ENCODE results near the gene POLL. TPM values are rescaled to one million over a fixed set of nuclear protein-coding genes. Genes with fewer than 3 reads are reported as not detected.
"Not testable (repeated sequence)": the region's sequence is repeated elsewhere in the genome, so short reads cannot be mapped to it uniquely, and the experiment has no call there.

Gene POLL
- 30.4 TPM for total RNA-seq
- long read RNA-seq, partial matches to known transcripts, result 3 of 29 reads
- long read RNA-seq, other reads (novel, unspliced or antisense), result 16 of 29 reads

DNA sequence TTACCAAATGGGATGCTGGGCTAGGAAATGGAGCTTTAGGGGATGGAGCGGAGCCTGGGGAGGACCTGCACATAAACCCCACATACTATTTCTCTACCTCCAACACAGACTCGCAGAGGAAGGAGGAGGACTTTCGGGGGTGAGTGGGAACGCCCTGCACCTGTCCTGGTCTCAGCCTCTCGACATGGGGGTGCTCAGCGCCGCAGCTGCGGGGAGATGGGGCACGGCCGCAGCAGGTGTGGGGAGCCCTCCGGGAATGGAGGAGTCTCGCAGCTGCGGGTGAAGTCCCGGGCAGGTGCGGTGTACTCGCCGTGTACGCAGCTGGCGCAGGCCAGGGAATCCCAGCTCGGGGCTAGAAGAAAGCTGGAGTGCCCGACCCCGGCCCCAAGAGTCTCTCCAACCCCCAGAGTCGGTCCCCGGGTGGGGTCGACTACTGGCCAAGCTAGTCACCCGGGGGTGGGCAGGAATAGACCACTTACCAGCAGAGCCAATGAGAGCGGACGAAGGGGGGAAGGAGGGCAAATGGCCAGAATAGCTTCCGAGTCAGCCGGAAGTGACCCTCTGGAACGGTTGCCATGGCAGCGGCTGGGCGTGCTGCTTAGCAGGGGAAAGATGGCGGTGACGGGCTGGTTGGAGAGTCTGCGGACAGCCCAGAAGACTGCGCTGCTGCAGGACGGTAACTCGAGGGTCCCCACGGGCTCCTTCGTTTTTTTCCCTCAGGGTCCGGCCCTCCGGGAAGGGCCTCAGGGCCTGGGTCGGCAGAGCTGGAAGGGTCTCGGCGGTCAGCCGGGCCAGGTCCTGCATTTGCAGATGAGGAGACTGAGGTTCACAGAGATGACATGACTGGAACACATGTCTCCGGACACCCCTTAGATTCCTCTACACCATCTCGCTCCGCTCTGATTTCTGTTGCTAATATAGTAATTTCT lies at the start of gene POLL, which contains the start of gene DPCD:
Gene POLL (minus strand): TSS at position 533 of the 929 bp plus-strand sequence. CDS start 897 bp downstream, outside the sequence.
Gene DPCD (plus strand): TSS at position 597 of the 929 bp plus-strand sequence. CDS start 16 bp downstream, at position 613.
- Histone ChIP-seq H3K4me1 (peaks cover 12% of the 10 kb centered on the region), H3K27ac (peak within 1 kb of the TSS; percentile 83), H3K9me3 (no peaks in the 10 kb centered on the region), H3K36me3 (peaks cover 27% of the 10 kb centered on the region), H3K27me3 (no peaks in the 10 kb centered on the region), H3K4me3 (peak within 1 kb of the TSS; percentile 99)
- peak; percentile 97 for ATAC-seq
- TF ChIP-seq CTCF (IDR thresholded peaks at IDR 0.05), result no peak
- DNase-seq, result peak; percentile 98
- intact Hi-C loops (cut with DNase I), result no loop called here

DNA sequence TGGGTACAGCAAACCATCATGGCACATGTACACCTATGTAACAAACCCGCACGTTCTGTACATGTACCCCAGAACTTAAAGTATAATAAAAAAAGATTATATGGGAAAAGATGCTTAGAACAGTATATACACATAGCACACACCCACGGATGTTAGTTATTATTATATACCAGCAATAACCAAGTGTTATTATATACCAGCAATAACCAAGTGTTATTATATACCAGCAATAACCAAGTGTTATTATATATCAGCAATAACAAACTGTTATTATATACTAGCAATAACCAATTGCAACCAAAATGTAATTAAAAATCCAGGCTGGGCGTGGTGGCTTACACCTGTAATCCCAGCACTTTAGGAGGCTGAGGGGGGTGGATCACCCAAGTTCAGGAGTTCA lies 45.5 kb upstream of the POLL start:
- H3K27me3 ChIP-seq; DNase-seq; H3K9me3 ChIP-seq; H3K4me3 ChIP-seq; H3K27ac ChIP-seq; intact Hi-C loops (cut with DNase I); ATAC-seq; H3K4me1 ChIP-seq; H3K36me3 ChIP-seq: not testable (repeated sequence)

DNA sequence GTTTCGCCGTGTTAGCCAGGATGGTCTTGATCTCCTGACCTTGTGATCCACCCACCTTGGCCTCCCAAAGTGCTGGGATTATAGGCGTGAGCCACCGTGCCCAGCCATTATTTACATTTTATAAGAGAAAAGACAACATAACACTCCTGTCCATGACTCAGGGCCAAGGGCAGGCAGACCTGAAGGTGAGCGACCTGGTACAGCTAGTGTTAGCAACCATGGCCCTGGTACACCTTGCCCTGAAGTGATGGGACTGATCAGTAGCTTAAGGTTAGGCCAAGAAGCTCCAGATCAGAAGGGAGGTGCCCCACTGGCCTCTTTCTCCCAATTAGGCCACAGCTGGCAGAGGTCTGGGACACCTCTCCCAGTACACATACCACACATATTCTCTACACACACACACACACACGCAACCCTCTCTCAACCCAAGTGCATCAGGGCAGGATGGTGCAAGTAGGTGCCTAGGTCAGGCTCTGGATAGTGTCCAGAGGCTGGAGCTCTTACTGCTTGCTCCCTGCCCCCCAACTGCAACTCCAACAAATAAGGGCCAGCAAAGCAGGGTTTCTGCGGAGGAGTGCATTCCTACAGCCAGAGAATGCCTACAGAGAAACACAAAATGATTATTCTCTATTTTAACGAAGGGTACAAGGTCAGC lies 43.9 kb upstream of the POLL start:
- H3K4me3 ChIP-seq, result no peak overlapping the region
- H3K27ac ChIP-seq, result no peak overlapping the region
- peak; percentile 75 for ATAC-seq
- no peaks in the 10 kb centered on the region for H3K27me3 ChIP-seq
- no peaks in the 10 kb centered on the region for H3K4me1 ChIP-seq
- intact Hi-C loops (cut with DNase I), result no loop called here
- no peak for DNase-seq
- TF ChIP-seq CTCF (IDR thresholded peaks at IDR 0.05), result no peak
- peaks cover 14% of the 10 kb centered on the region for H3K36me3 ChIP-seq
- H3K9me3 ChIP-seq, result no peaks in the 10 kb centered on the region

DNA sequence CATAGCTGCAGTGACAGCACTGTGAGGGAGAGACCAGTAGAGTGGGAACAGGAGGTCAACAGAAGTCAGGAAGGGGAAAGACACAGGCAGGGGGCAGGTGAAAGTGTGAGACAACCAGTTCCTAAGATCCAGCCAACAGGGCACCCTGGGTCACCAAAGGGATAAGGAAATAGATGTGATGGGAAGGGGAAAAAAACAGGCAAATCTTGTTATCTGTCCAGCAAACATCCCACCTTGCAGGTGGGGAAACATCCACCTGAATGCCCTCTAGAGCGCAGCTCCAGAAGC lies 42.5 kb upstream of the POLL start:
- Histone ChIP-seq H3K4me1 (no peaks in the 10 kb centered on the region), H3K4me3 (no peak overlapping the region), H3K27me3 (no peaks in the 10 kb centered on the region), H3K27ac (no peak overlapping the region), H3K36me3 (peaks cover 17% of the 10 kb centered on the region), H3K9me3 (no peaks in the 10 kb centered on the region)
- intact Hi-C loops (cut with DNase I), result no loop called here
- DNase-seq (no peak), ATAC-seq (no peak)
- TF ChIP-seq CTCF (IDR thresholded peaks at IDR 0.05), result no peak

GRCh38 chr10:101629837-101630632 lies 42.0 kb upstream of the POLL start:
- ATAC-seq, result no peak
- no peak for TF ChIP-seq CTCF (IDR thresholded peaks at IDR 0.05)
- Histone ChIP-seq H3K27me3 (no peaks in the 10 kb centered on the region), H3K9me3 (no peaks in the 10 kb centered on the region), H3K4me3 (no peak overlapping the region), H3K4me1 (no peaks in the 10 kb centered on the region), H3K27ac (no peak overlapping the region), H3K36me3 (peaks cover 22% of the 10 kb centered on the region)
- no peak for DNase-seq
- intact Hi-C loops (cut with DNase I), result no loop called here
